NK-92 (cell line): ENCODE data around the gene GPRIN1.
"Not testable (repeated sequence)": the region's sequence is repeated elsewhere in the genome, so short reads cannot be mapped to it uniquely, and the experiment has no call there.

Experiments
- DNase-seq: peaks from one replicate; lab custom pipeline; 2025; ENCODE audit not compliant: unreplicated experiment; lab: John Stamatoyannopoulos, UW

GPRIN1 gene

DNA sequence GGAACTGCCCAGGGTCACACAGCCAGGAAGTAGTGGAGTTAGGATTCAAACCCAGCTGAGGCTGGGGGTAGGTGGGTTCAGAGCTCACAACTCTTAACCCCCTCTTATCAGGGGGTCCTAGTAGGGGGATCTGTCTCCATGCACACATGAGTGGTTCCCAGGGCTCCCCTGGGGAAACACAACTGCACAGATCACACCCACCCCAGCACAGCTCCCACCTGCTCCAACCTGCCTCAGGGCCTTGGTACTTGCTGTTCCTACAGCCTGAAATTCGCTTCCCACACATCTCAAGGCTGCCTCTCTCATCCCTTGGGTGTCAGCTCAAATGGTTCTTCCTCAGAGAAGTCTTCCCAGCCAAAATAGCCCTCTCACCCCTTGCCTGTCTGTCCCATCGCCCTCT, 15.6 kb upstream of the GPRIN1 start:
- no peak for DNase-seq

DNA sequence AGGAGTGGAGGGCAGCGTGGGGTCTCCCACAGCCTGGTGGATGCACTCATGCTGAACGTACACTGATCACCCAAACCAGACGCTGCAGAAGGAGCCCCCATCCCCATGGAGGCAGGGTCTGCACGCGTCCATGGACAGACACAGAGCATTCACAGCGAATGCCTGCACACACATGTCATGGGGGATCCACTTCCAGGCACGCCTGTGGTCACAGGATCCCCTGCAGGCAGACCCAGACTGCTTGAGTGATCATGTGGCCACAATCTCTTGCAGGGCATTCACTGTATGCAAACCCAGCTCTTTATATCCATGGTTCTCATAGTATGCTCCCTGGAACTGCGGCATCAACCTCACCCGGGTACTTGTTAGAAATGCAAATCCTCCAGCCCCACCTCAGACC, 15.0 kb upstream of the GPRIN1 start:
- DNase-seq, result no peak

DNA sequence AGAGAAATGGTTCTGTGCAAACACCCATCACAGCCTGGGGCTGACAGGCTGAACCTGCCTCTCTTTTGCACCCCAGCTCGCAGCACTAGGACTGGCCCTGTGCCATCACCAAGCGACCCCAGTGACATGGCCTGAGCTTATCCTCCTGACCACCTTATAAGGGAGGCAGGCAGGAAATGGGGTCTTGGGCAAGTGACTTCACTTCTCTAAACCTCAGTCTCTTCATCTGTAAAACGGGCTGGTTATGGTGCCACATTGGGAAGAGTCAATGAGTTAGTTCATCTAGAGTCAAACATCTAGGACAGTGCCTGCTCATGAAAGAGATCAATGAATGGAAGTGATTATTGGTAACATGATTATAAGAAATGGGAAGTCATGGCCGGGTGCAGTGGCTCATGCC, 14.2 kb upstream of the GPRIN1 start:
- DNase-seq, result no peak

DNA sequence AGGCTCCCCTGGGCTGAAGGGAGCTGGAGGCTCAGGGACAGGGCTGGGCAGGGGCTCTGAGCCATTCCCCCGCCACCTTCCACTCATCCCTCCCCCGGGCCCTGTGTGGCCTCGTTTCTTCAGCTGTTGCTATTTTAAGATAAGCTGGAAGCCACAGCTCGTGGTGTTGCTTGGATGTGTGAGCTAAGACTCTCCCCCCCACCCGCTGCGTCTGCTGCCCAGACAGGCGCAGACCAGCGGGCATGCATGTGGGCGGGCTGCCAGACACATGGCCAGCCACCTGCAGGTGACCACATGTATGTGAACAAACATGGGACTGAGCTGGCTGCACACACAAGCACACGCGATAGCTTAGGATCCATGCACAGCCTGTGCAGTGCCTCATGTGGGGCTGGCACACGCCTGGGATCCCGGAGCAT, 11.7 kb upstream of the GPRIN1 start:
- DNase-seq, result no peak

DNA sequence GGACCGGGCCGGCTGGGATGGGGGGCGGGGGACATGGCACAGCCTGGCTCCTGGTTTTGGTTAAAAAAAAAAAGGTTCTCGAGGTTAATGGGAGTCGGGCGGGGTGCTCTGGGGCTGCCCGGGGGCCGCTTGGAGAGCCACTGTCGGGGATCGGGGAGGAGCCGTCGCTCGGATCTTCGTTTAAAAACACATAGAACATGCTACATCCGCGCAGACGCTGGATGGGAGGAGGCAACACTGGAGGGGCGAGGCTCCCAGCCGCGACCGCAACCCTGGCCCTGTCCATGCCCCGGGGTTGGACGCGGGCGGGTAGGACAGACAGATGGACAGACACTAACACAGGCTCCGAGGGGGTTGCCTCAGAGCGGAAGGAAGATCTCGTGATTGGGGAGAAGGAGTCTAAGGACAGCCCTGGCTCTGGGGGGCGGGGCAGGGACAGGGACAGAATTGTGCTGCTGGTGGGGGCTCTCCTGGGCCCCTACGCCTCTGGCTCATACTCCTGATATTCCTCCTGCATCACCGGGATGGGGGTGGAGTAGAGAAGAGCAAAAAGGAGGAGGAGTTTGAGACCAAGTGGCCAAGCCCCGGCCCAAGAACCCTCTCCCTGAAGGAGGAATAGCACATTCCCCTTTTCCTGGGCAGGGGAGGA, 10.5 kb upstream of the GPRIN1 start:
- DNase-seq, result no peak

DNA sequence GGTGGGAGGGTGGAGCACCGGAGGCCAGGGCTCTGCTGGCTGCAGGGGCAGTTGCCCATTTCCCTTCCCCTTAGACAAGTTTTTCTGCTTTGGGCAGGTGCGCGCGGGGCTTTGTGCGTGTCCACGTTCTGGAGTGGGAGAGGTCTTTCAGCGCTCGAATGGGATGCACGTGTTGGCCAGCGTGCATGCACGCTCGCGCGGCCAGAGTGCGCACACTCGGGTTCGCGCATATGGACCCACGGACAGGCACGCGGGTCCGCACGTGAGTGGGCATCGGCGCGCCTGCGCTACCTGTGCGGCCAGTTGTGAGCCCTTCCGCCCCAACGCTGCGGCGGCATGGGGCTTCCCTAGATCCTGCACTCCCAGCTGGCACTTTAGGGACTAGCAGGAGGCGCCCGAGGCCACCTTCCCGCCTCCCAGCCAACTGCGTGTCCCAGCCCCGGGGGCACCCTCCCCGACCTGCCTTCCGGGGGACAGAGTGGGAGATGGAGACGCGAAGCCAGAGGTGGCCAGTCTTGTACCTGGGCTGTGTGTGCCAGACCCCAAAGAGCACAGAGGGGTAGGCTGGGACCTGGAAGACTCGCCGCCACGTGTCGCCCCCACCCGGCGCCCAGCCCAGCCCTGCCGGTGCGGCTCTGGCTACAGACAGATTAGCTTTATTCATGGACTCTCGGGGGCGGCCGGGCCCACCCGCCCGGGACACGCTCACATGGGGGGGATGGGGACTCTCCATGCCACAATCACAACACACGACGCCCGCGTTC, 9.8 kb upstream of the GPRIN1 start:
- DNase-seq, result no peak

DNA sequence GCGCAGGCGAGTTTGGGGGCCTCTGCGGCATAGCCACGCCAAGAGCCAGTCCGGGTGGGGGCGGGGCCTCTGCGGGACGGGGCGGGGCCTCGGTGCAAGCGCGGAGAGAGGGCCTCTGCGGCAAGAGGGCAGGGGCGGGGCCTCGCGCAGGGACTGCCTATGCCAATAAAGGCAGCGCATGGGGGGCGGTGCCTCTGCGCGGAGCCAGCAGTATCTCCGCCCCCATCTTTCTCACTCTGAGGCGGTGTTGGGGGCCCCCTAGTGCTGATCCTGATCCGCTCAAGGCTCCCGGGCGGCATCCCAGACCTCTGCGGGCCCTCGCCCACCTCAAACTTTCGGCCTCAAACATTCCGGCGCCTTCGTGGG, 9.2 kb upstream of the GPRIN1 start:
- DNase-seq, result no peak

DNA sequence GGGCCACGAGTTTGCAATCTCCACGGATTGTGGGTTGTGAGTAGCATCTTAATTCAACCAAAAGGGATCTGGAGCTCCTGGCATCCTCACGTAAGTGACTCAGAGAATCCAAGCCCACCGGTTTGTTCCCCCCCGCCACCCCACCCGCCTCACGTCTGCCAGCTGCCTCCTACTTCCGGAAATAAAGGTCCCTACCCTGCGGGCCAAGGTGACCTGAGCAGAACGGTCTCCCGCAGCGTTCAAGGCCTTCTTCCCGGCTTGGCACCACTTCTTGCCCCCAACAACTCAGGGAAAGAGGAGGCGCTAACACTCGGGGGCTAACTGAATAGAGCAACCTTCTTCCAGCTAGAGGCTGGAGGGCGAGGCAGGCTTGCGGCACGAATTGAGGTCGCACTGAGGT, 8.8 kb upstream of the GPRIN1 start:
- DNase-seq, result no peak

DNA sequence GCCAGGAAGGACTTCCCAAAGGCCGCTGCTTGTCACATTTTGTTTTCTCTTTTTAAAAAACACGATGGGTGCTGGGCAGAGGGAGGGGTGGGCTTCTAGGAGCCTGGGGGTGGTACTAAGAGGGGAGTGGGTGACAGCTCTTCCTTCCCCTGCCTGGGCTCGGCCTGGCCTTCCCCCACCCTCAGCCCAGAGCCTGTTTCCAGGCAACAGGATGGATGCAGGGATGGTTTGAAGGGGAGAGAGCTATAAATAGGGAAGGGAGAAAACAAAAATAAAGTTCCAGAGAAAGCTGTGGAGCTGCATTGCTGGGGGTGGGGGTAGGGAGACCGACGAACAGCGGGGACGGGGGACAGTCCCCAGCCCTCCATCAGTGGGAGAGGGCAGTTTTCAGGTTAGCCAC, 6.6 kb upstream of the GPRIN1 start:
- no peak for DNase-seq

DNA sequence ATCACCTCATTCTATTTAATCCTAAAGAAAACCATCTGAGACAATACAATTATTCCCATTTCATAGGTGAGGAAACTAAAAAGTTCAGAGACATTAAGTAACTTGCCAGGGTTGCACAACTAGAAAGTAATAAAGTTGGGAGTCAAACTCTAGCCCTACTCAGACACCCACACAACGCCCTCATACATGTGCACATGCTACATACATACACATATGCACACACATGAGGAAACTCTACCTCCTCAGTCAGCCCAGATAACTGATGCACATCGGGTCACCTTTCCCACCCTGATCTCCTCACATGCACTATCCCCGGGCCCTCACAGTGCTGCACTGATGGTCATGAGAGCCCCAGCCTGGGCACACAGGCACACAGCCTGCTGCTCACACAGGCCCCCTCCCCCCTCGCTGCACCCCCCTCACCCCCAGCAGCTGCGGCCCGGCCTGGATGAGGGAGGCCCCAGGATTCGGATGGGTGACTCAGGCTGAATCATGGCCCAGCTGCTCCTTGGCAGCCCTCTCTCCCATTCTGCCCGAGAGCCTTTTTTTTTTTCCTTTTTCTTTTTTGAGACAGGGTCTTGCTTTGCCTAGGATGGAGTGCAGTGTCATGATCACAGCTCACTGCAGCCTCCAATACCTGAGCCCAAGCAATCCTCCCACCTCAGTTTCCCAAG, 5.0 kb upstream of the GPRIN1 start:
- no peak for DNase-seq

DNA sequence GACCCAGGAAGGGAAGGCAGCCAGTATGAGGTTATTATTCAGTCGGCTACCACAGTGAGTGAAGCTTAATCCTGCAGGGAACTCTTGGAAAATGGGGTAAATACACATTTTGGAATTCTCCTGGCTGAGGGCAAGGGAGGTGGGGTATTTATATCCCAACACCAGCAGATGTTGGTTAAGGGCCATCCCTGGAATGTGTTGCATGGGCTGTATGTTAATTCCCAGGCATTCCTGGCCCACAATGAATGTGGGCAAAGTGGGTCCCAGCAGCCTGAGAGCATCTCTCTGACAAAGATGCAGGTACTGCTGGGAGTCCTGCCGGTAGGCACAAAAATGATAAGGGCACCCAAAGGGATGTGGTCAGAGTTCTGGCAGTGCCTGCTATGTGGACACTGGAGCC, 2.9 kb upstream of the GPRIN1 start:
- no peak for DNase-seq

DNA sequence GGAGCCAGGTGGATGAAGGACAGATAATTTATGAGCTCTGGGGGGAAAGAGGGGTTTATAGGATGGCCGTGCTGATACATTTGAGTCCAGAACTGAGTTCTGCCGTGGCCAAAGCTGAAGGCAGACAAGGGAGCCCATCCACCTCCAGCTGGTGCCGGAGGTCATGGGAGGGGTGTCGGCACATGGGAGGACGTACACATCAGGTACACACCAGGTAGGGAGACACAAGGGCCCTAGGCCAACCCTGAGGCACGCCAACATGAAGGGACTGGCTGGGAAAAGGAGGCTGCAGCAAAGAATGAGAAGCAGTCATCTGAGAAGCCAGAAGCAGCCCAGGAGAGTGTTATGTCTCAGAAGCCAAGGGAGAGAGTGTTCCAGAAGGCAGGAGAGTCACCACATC, 2.1 kb upstream of the GPRIN1 start:
- no peak for DNase-seq

DNA sequence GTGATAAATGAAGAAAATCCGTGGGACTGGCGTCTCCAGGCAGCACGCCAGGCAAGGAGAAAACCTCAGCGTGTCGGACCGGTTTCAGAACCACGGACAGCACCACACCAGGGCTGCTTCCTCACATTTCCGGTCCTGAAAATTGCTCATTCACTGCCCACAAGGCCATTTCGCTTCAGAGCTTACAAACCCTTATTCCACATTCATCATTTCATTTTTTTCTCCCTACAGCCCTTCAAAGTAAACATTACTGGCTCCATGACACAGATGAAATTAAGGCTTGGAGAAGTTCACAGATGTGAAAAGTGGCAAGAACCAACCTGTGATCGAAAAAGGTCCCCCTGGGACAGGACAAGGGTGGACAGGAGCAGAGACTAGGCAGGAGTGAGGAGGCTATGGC, 1.5 kb upstream of the GPRIN1 start:
- no peak for DNase-seq

DNA sequence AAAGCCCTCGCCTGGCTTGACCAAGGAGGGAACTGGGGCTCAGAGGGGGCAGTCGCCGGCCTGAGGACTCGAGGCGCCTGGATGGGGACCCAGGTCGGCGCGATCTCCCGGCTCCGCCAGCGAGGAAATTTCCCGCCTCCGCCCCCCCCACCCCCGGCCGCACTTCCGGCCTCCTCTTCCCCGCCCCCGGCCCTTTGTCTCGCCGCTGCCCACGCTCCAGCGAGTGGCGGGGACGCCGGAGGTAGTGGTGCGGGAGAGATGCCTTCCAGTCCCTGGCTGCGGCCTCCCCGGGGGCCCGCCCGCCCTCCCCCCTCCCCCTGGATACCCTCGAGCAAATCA, 448 bp upstream of the GPRIN1 start:
- no peak for DNase-seq

DNA sequence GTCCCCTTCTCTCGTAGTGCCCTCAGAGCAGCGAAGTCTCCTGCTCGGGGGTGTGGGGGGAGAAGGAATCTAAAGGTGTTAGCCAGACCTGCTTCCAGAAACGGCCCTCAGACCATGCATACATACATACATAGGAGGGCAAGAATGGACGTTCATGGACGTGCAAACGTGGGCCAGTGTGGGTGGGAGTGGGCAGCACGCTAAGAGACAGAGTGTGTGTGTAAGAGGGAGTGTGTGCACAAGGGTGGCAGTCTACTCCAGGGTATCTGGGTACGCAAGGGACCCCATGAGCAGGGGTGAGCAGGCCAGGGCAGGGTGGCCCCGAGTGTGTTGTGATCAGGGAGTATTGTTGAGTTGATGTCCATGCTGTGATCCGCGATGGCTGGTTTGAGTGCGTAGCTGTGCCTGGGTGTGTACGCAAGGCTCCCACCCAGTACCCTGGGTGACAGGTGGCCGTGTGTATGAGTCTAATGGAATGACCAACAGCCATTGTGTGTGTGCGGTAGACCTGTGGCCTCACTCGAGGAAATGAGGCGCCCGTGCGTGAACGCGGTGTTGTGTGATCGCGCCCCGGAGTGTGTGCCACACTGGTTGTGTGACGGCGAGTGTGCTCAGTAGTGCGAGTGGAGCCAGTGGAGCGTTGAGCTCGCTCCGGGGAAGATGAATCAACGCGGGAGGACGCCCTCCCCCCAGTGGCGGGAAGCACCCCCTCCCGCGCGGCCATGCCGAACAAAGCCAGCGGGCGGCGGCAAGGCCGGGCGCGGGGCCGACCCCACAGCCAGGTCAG, 826 bp downstream of the GPRIN1 start:
- DNase-seq, result no peak

DNA sequence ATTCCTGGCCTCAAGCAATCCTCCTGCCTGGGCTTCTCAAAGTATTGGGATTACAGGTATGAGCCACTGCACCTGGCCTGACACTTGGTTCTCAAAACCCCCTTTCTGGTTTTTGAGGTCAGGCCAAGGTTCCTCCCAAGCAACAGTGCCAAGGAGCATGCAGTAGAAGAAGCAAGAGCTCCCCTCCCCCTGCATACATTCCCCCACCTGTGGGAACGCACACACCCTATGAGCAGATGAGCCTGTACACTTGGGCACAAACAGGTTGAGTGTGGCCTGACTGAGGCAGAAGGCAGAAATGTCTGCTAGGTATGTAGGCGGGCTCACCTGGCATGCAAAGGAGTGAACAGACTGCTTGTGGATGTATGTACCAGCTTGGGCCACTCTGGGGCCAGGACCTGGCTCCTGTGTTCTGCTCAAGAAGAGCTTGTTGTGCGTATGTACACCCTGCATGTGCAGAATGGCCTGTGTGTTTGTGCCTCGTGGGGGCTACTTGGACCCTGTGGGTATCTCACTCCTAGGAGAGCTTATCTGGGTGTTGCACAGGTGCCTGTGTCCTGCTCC, 1.7 kb downstream of the GPRIN1 start:
- DNase-seq, result no peak

DNA sequence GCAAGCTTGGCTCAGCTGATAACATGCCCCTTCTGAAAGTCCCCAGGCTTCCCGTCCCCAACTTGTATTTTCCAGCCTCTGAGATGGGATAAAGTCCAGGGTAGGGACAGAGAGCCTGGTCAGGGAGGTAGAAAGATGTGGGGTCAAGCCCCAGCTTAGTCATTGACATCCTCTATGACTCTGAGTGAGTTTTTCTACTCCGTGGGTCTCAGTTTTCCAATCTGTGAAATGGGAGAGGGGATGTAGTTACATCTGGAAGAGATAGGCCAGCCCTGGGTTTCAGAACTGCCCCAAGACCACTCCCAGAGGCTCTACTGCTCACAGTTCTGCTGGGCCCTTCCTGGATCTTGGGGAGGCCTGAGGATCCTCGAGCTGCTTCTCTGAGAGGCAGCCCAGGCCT, 3.1 kb downstream of the GPRIN1 start:
- DNase-seq, result no peak

DNA sequence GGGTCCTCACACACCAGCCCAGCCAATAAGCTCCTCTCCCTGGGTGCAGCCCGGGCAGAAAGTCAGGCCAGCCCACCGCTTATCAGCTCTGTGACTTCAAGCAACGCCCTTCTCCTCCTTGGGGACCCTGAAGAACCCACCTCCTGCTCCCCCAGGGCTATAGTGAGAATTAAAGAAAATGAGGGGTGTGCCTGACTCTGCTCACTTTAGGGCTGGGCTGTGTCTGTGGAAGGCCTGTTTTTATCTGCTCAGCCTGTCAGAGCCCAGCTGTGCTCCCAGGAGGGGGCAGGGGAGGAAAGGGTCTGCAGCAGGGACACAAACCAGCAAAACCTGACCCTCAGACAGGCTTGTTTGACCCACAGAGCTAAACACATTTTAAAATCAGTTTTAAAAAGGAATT, 3.9 kb downstream of the GPRIN1 start:
- DNase-seq, result no peak

DNA sequence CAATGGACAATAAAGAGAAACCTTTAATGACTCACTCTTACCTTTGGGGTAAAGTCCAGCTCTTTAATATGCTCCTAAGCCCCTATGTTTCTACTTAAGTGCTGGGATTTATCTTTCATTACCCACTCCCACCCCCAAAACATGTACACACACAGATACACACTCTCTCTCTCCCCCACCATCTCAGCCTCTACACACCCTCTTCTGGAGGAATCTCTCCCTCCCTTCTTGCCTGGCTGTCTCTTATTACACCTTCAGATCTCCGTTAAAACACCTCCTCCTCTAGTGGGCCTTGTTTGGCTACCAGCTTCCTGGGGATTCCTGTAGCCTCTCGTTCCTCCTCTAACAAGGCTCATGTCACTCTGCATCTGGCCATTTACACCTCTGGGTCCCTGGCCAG, 6.9 kb downstream of the GPRIN1 start:
- no peak for DNase-seq

DNA sequence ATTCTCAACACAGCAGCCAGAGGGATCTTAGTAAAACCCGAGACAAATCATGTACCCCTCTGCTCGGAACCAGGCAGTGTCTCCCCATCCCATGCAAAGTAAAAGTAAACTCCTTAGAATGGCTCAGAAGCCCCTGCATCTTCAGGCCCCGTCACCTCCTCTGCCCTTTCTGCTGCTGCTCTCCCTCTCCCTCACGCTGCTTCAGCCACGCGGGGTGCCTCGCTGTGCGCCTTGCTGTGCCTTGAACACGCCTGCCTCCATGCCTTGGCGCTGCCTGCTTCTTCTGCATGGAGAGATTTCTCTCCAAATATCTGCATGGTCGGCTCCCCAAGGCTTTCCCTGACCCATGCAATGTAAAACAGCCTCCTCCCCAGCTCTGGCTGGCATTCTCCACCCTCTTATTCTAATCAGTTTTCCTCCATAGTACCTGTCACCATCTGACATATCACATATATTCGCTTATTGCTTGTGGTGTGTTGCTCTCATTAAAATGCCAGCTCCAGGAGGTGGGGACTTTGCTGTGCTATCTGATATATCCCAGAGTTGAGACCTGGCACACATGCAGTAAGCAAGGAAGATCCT, 8.0 kb downstream of the GPRIN1 start:
- DNase-seq, result no peak

DNA sequence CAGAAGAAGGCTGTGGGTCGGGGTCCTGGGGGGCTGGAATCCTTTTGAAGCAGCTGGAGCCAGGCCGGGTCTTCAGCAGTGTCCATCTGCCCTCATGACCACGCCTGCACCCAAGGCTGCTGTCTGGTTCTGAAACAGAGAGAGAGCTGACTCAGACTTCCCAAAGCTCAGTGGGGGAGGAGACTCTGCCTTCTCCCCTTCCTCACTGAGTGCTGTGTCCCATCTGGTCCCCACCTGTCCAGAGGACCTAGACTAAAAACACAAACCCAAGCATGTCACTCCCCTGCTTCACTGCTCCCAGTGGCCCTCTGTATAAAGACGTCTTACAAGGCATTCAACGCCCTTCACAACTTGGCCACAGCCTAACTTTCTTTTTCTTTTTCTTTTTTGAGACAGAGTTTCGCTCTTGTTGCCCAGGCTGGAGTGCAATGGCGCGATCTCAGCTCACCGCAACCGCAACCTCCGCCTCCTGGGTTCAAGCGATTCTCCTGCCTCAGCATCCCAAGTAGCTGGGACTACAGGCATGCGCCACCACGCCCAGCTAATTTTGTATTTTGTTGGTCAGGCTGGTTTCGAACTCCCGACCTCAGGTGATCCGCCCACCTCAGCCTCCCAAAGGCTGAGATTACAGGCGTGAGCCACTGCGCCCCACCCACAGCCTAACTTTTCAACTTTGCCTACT, 10.1 kb downstream of the GPRIN1 start:
- not testable (repeated sequence) for DNase-seq
